ENCODE results near the gene FRMD4A. TPM values are rescaled to one million over a fixed set of nuclear protein-coding genes. Genes with fewer than 3 reads are reported as not detected.

Gene FRMD4A
- total and polyA plus RNA-seq, 2 experiments from 2014 or later = 11.9 to 17.5 TPM

GRCh38 chr10:14016931-14017333 is 313.8 kb downstream of the FRMD4A start:
- no peaks in the 10 kb centered on the region for H3K9me3 ChIP-seq (ENCODE audit: low read depth)
- H3K4me3 ChIP-seq = no peak overlapping the region
- DNase-seq = no peak
- H3F3A ChIP-seq (ENCODE audit: insufficient read depth) = no peaks in the 10 kb centered on the region
- TF ChIP-seq EZH2phosphoT487 (IDR thresholded peaks at IDR 0.05; ENCODE audit: insufficient read depth, low read depth) (no peak), EZH2 (IDR thresholded peaks at IDR 0.05; ENCODE audit: insufficient read depth, poor library complexity, severe bottlenecking) (no peak)
- no peak overlapping the region for H3K9ac ChIP-seq
- H3K4me1 ChIP-seq (ENCODE audit: insufficient read depth) = peaks cover 8% of the 10 kb centered on the region; the same call in 1 of the 2 replicates
- no peaks in the 10 kb centered on the region for H3K27me3 ChIP-seq (replicated peaks; ENCODE audit: insufficient read depth)
- H3K27ac ChIP-seq = no peak overlapping the region
- H4K20me1 ChIP-seq (ENCODE audit: insufficient read depth) = no peaks in the 10 kb centered on the region
- H3K79me2 ChIP-seq (ENCODE audit: insufficient read depth) = no peaks in the 10 kb centered on the region
- 60 to 77% methylated on average over 6 of the region's 6 CpGs for WGBS, 2 experiments (ENCODE audit: low coverage in 1 of 2, low lambda C conversion rate in 2 of 2, missing lambda C conversion rate in 2 of 2)
- H3K36me3 ChIP-seq (ENCODE audit: low read depth) = no peaks in the 10 kb centered on the region
- no peak overlapping the region for H2AFZ ChIP-seq
- H3K9me2 ChIP-seq (ENCODE audit: insufficient read depth) = no peaks in the 10 kb centered on the region
- in situ Hi-C loops (cut with MboI) = no loop called here
- no peak overlapping the region for H3K4me2 ChIP-seq (ENCODE audit: unreplicated experiment)

DNA sequence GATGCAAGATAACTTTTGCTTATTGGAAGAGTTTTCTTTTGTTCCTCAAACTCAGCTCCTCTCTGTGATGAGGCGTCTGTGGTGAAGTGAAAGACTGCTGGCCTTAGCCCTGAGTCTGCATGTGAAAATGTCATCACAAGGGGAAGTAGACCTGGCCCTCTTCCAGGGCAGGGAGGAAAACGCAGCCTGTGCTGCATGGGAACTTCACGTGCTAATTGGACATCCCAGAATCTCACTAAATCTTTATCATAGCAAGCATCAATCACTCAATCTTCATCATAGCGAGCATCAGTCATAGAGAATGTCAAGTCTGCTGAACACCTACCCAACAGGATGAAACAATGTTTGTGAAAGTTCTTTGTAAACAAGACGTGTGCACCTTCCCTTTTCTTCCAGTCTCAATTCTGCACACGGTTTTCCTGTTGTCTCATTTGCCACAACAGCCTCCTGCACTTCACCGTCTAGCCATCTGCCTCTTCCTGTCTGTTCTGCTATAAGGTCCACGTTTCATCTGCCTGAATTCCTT is 314.6 kb downstream of the FRMD4A start:
- H3K27ac ChIP-seq = no peak overlapping the region
- H3K4me1 ChIP-seq (ENCODE audit: insufficient read depth) = peaks cover 8% of the 10 kb centered on the region; the same call in 1 of the 2 replicates
- no peaks in the 10 kb centered on the region for H3K79me2 ChIP-seq (ENCODE audit: insufficient read depth)
- H2AFZ ChIP-seq = no peak overlapping the region
- H3K9me2 ChIP-seq (ENCODE audit: insufficient read depth) = no peaks in the 10 kb centered on the region
- no peak overlapping the region for H3K4me2 ChIP-seq (ENCODE audit: unreplicated experiment)
- H3K4me3 ChIP-seq = no peak overlapping the region
- H3F3A ChIP-seq (ENCODE audit: insufficient read depth) = no peaks in the 10 kb centered on the region
- in situ Hi-C loops (cut with MboI) = no loop called here
- H3K9ac ChIP-seq = no peak overlapping the region
- H3K36me3 ChIP-seq (ENCODE audit: low read depth) = no peaks in the 10 kb centered on the region
- H3K9me3 ChIP-seq (ENCODE audit: low read depth) = no peaks in the 10 kb centered on the region
- DNase-seq = no peak
- no peaks in the 10 kb centered on the region for H4K20me1 ChIP-seq (ENCODE audit: insufficient read depth)
- TF ChIP-seq EZH2phosphoT487 (IDR thresholded peaks at IDR 0.05; ENCODE audit: insufficient read depth, low read depth) (no peak), EZH2 (IDR thresholded peaks at IDR 0.05; ENCODE audit: insufficient read depth, poor library complexity, severe bottlenecking) (no peak)
- 79 to 80% methylated on average over 8 of the region's 8 CpGs for WGBS, 2 experiments (ENCODE audit: low coverage in 1 of 2, low lambda C conversion rate in 2 of 2, missing lambda C conversion rate in 2 of 2)
- H3K27me3 ChIP-seq (replicated peaks; ENCODE audit: insufficient read depth) = no peaks in the 10 kb centered on the region

DNA sequence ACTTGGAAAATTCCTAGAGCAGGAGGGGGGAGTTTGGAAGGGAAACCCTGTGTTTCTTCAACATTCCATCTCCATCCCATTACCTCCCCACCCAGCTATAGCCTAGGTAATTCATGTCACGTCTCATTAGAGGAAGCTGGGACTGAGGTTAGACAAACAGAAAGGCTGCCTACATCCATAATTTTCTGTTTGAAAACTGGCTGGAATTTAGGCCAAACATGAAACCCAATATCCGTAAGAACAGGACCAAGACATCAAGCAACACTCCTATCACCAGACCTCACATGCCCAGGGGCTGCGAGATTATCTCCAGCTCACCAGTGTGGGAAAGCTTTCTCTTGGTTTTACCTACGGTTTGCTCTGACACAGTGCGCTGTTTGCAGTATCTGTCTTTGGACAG is 316.3 kb downstream of the FRMD4A start:
- Histone ChIP-seq H3K79me2 (ENCODE audit: insufficient read depth) (no peaks in the 10 kb centered on the region), H3K27ac (no peak overlapping the region), H3K4me3 (no peak overlapping the region), H3K36me3 (ENCODE audit: low read depth) (no peaks in the 10 kb centered on the region), H2AFZ (no peak overlapping the region), H3K9ac (no peak overlapping the region), H3K4me2 (ENCODE audit: unreplicated experiment) (no peak overlapping the region), H3K9me2 (ENCODE audit: insufficient read depth) (no peaks in the 10 kb centered on the region), H3K9me3 (ENCODE audit: low read depth) (no peaks in the 10 kb centered on the region), H3K4me1 (ENCODE audit: insufficient read depth) (peaks cover 16% of the 10 kb centered on the region), H4K20me1 (ENCODE audit: insufficient read depth) (no peaks in the 10 kb centered on the region), H3K27me3 (replicated peaks; ENCODE audit: insufficient read depth) (no peaks in the 10 kb centered on the region), H3F3A (ENCODE audit: insufficient read depth) (peaks cover 8% of the 10 kb centered on the region)
- no peak for TF ChIP-seq EZH2phosphoT487 (IDR thresholded peaks at IDR 0.05; ENCODE audit: insufficient read depth, low read depth)
- TF ChIP-seq EZH2 (IDR thresholded peaks at IDR 0.05; ENCODE audit: insufficient read depth, poor library complexity, severe bottlenecking) = no peak
- in situ Hi-C loops (cut with MboI) = no loop called here
- 96 to 99% methylated on average over 5 of the region's 5 CpGs for WGBS, 2 experiments (ENCODE audit: low coverage in 1 of 2, low lambda C conversion rate in 2 of 2, missing lambda C conversion rate in 2 of 2)
- no peak for DNase-seq

GRCh38 chr10:14010769-14011574 is 319.8 kb downstream of the FRMD4A start:
- Histone ChIP-seq H3K4me3 (no peak overlapping the region), H3F3A (ENCODE audit: insufficient read depth) (peaks cover 26% of the 10 kb centered on the region), H3K4me2 (ENCODE audit: unreplicated experiment) (no peak overlapping the region), H3K4me1 (ENCODE audit: insufficient read depth) (peaks cover 18% of the 10 kb centered on the region), H3K79me2 (ENCODE audit: insufficient read depth) (peaks cover 15% of the 10 kb centered on the region), H3K27ac (peak overlapping the region; percentile 96; the same call in 1 of the 2 replicates), H3K36me3 (ENCODE audit: low read depth) (no peaks in the 10 kb centered on the region), H3K27me3 (replicated peaks; ENCODE audit: insufficient read depth) (no peaks in the 10 kb centered on the region), H3K9ac (peak overlapping the region; percentile 88), H2AFZ (no peak overlapping the region), H4K20me1 (ENCODE audit: insufficient read depth) (no peaks in the 10 kb centered on the region), H3K9me2 (ENCODE audit: insufficient read depth) (no peaks in the 10 kb centered on the region), H3K9me3 (ENCODE audit: low read depth) (no peaks in the 10 kb centered on the region)
- in situ Hi-C loops (cut with MboI) = no loop called here
- 87 to 91% methylated on average over 5 of the region's 5 CpGs for WGBS, 2 experiments (ENCODE audit: low coverage in 1 of 2, low lambda C conversion rate in 2 of 2, missing lambda C conversion rate in 2 of 2)
- DNase-seq = no peak
- TF ChIP-seq EZH2 (IDR thresholded peaks at IDR 0.05; ENCODE audit: insufficient read depth, poor library complexity, severe bottlenecking) = no peak
- TF ChIP-seq EZH2phosphoT487 (IDR thresholded peaks at IDR 0.05; ENCODE audit: insufficient read depth, low read depth) = no peak
